Stimulated activated CD4-positive, alpha-beta T cell treated with anti-CD3 and anti-CD28 coated beads, Interleukin-12 subunit alpha, Interleukin-12 subunit beta, amount 100 ng/mL, for 4 hours (primary cell): Measurements from ENCODE around the gene ST6GAL2.

Experiments used
- DNase-seq: peaks from one replicate; pipeline ENCODE4 v3.0.0-alpha.2; 2020

The ST6GAL2 gene

GRCh38 chr2:106863387-106863786, 22.6 kb downstream of the ST6GAL2 start:
- no peak for DNase-seq

DNA sequence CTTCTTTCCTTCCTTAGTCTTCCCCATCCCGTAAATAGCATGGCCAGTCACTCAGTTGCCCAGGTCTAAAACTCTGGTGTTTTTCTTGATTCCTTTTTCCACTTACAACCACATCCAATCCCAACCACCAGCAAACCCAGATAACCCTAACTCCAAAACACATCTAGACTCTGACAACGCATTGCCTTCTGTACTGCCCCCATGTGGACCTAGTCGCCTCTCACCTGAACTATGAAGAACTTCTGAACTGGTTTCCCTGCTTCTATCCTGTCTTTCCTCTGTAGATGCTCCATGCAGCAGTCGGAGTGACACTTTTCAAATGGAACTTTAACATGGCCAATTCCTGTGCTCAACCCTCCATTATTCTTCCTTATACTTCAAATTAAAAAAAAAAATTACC, 26.5 kb downstream of the ST6GAL2 start:
- no peak for DNase-seq

DNA sequence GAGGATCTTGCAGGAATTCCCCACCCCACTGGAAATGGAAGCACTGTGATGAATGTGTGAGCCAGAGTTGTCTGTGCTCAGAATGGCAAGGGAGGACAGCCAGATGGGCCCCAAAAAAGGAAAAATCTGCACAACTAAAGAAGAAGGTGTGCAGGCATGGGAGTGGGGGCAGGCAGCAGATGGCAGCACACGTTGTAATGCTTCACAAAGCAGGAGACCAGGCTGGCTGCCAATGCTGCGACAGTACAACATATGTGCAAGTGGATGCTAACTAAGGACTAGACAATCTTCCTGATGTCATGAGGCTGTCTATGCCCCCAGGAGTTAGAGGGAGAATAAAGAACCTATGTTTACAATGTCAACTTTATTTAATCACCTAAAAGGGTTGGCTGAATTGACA, 27.2 kb downstream of the ST6GAL2 start:
- no peak for DNase-seq

- no peak for DNase-seq
Observed at GRCh38 chr2:106857882-106858478, 28.0 kb downstream of the ST6GAL2 start.

GRCh38 chr2:106853631-106854030, 32.3 kb downstream of the ST6GAL2 start:
- no peak for DNase-seq

GRCh38 chr2:106851881-106852501, 34.0 kb downstream of the ST6GAL2 start:
- DNase-seq: no peak

DNA sequence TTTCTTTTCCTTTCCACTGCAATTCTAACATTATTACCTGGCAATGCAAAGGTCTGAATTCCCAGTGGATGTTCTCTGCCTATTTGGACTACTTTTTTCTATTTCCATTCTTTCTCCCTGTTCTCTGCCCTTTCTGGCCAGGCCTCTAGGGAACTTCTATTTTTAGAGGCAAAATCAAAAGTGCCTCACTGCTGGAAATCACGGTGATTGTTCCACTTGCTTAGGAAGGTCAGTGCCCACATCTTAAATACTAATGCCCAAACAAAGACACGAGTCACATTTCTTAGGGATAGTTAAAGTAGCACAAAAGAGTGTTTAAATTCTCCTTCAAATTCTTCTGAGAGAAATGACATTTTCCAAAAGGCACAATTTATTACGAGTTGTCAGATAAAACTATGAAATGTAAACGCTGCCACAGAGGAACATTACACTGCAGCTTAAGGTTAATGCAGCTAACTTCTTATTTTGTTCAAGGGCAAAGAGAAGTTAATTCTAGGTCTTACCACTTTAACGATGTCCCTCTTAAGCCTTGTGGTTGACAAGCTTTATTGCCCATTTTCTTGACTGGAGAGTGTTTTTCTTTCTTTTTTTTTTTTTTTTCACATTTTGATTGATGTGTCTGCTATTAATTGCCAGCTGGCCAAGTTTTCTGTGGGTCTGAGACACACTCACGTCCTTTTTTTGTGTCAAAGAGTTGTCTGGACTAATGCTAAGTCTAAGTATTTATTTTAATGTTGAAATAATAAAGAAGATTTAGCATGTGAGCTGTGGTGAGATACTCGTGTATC, 34.7 kb downstream of the ST6GAL2 start:
- DNase-seq: no peak

GRCh38 chr2:106849253-106849652, 36.7 kb downstream of the ST6GAL2 start:
- DNase-seq: no peak

DNA sequence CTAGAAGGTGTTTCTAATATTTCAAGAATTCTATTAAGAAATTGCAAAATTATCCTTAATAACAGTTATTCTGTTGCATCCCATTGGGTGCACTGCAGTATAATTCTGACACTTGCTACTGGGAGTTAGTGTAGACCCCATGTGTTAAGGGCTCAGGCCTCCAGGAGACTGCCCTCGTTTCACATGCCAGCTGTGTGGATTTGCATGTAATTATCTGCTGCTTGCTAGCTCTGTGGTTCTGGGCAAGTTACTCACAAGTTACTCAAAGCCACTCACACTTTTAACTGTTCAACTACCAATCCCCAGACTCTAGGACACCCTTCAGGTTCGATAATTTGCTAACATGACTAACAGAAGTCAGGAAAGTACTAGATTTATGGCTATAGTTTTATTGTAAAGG, 38.6 kb downstream of the ST6GAL2 start:
- DNase-seq: no peak

- no peak for DNase-seq
Observed at GRCh38 chr2:106845716-106846115, 40.3 kb downstream of the ST6GAL2 start.

DNA sequence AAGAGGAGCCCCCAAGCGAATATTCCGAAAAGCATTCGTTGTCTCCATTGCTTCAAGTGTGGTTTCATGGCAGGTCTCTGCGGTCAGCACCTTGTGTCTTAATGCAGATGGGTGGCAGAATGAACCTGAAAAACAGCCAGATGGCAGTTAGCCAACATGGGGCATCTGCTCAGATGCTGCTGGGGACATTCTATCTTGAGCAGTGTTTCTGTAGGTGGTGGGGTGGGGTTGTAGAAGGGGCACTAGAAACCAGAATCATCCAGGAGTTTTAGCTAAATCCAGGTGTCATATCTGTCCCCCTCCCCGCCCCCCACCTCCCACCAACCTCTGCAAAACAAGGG, 42.1 kb downstream of the ST6GAL2 start:
- DNase-seq: no peak

- DNase-seq: no peak
Observed at GRCh38 chr2:106843001-106843909, 42.7 kb downstream of the ST6GAL2 start.

GRCh38 chr2:106841886-106842645, 43.9 kb downstream of the ST6GAL2 start:
- DNase-seq: no peak

DNA sequence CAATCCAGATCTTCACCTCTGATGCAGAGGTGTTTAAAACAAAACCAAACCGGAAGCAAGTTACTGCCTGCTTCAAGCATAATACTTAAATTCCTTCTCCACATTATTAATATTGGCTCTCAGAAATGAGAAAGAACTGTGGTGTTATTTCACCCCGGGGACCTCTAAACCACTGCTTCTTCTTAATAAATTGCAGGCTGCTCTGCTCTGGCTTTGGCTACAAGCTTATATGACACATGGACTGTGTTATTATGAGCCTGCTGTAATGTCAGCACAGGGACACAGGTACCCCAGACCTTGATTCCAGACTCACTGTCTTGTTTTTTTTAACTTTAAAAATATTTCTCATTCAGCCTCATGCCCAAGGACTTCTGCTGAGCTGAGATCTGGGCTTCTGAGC, 45.1 kb downstream of the ST6GAL2 start:
- DNase-seq: no peak

- DNase-seq: no peak
Observed at GRCh38 chr2:106839849-106840595, 45.9 kb downstream of the ST6GAL2 start.

- DNase-seq: no peak
Observed at GRCh38 chr2:106833256-106833655, 52.7 kb downstream of the ST6GAL2 start.

DNA sequence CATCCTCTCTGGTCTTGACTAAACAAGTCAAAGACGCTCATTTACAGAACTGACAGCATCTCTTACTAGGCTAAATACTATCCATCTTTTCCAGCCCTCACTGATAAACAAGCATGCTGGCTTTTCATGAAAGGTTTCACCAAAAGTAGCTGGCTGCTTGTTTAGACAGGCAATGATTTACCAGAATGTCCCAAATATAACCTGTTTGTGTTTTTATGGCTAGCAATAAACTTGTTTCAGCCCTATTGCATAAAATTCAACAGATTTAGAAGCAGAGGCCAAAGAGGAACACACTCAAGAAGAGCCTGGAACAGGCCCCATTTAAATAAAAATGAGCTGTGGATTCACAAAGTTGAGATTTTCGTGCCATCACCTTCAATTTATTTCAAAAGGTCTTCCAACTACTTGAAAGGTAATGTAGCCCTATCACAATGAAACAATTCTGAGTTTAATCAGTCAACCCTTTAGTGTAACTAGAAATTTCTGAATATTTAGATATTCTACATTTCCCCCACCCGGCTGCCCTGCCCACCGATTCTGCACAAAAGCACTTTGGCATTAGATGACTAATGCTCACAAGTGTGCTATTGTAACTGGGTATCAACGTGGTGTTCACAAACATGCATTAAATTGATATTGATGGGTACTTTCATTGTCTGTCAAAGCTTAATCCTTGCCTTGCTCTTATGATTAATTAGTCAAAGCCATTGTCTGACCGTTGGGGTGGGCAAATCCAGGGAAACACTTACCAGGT, 54.0 kb downstream of the ST6GAL2 start:
- no peak for DNase-seq

GRCh38 chr2:106831241-106831640, 54.7 kb downstream of the ST6GAL2 start:
- DNase-seq: no peak

- no peak for DNase-seq
Observed at GRCh38 chr2:106830191-106830590, 55.8 kb downstream of the ST6GAL2 start.

- DNase-seq: no peak
Observed at GRCh38 chr2:106828119-106828518, 57.8 kb downstream of the ST6GAL2 start.

GRCh38 chr2:106827158-106827557, 58.8 kb downstream of the ST6GAL2 start:
- no peak for DNase-seq
